ENCODE results near the gene BBIP1.

BBIP1 gene

GRCh38 chr10:110887560-110887959 lies 31.4 kb downstream of the BBIP1 start:
- no peaks in the 10 kb centered on the region for H3K27me3 ChIP-seq (replicated peaks in 2 of 5; ENCODE audit: control insufficient read depth in 4 of 5, insufficient read depth in 5 of 5, low read length in 4 of 5)
- no peak overlapping the region for H3K27ac ChIP-seq (ENCODE audit: insufficient read depth in 1 of 2, low read depth in 1 of 2, low read length in 2 of 2, poor library complexity in 1 of 2, severe bottlenecking in 2 of 2)
- H3K4me3 ChIP-seq (ENCODE audit: control insufficient read depth in 1 of 7, extremely low read depth in 1 of 7, insufficient read depth in 4 of 7, low read depth in 2 of 7, low read length in 6 of 7), result no peak overlapping the region
- WGBS (ENCODE audit: insufficient coverage), result no CpG with 5 or more reads among the region's 1 CpG
- peaks cover 19 to 82% (median 33%) of the 10 kb centered on the region in 4 experiments for H3K36me3 ChIP-seq (ENCODE audit: control insufficient read depth in 4 of 4, insufficient read depth in 4 of 4, low read length in 3 of 4)
- no peaks in the 10 kb centered on the region for H3K9me3 ChIP-seq (ENCODE audit: control extremely low read depth in 1 of 5, control insufficient read depth in 4 of 5, insufficient read depth in 2 of 5, low read depth in 1 of 5, low read length in 4 of 5)
- ChIA-PET POLR2A (interaction anchor here (1.2 kb wide), 1 partner anchor 15 kb away, joined by 3 read pairs; no protein-coding TSS in a partner anchor), CTCF (interaction anchor here (0.6 to 1.6 kb wide), 6 partner anchors 9 to 142 kb away, joined by 3 to 7 read pairs (median 4); no protein-coding TSS in a partner anchor)
- no peak for DNase-seq
- peaks cover 0 to 4% (median 1%) of the 10 kb centered on the region in 4 experiments for H3K4me1 ChIP-seq (ENCODE audit: control extremely low read depth in 1 of 4, control insufficient read depth in 4 of 4, insufficient read depth in 4 of 4, low read length in 3 of 4)

- Histone ChIP-seq H3K27ac (ENCODE audit: insufficient read depth in 1 of 2, low read depth in 1 of 2, low read length in 2 of 2, poor library complexity in 1 of 2, severe bottlenecking in 2 of 2) (no peak overlapping the region), H3K27me3 (replicated peaks in 2 of 5; ENCODE audit: control insufficient read depth in 4 of 5, insufficient read depth in 5 of 5, low read length in 4 of 5) (no peaks in the 10 kb centered on the region), H3K9me3 (ENCODE audit: control extremely low read depth in 1 of 5, control insufficient read depth in 4 of 5, insufficient read depth in 2 of 5, low read depth in 1 of 5, low read length in 4 of 5) (no peaks in the 10 kb centered on the region), H3K36me3 (ENCODE audit: control insufficient read depth in 4 of 4, insufficient read depth in 4 of 4, low read length in 3 of 4) (peaks cover 19 to 83% (median 35%) of the 10 kb centered on the region in 4 experiments), H3K4me1 (ENCODE audit: control extremely low read depth in 1 of 4, control insufficient read depth in 4 of 4, insufficient read depth in 4 of 4, low read length in 3 of 4) (peaks cover 0 to 4% (median 1%) of the 10 kb centered on the region in 4 experiments), H3K4me3 (ENCODE audit: control insufficient read depth in 1 of 7, extremely low read depth in 1 of 7, insufficient read depth in 4 of 7, low read depth in 2 of 7, low read length in 6 of 7) (no peak overlapping the region)
- CTCF ChIA-PET, result interaction anchor here (1.3 to 1.6 kb wide), 4 partner anchors 10 to 141 kb away, joined by 3 to 7 read pairs (median 4); no protein-coding TSS in a partner anchor
- WGBS (ENCODE audit: insufficient coverage), result 67% methylated on average over 3 of the region's 5 CpGs
- POLR2A ChIA-PET, result no interaction called here
- no peak for DNase-seq
Measured at GRCh38 chr10:110885932-110886674, 32.9 kb downstream of the BBIP1 start.

- no peak for DNase-seq
- H3K4me3 ChIP-seq (ENCODE audit: control insufficient read depth in 1 of 7, extremely low read depth in 1 of 7, insufficient read depth in 4 of 7, low read depth in 2 of 7, low read length in 6 of 7), result no peak overlapping the region
- no peaks in the 10 kb centered on the region for H3K9me3 ChIP-seq (ENCODE audit: control extremely low read depth in 1 of 5, control insufficient read depth in 4 of 5, insufficient read depth in 2 of 5, low read depth in 1 of 5, low read length in 4 of 5)
- peak overlapping the region in 1 of 2 experiments; percentile 13 for H3K27ac ChIP-seq (ENCODE audit: insufficient read depth in 1 of 2, low read depth in 1 of 2, low read length in 2 of 2, poor library complexity in 1 of 2, severe bottlenecking in 2 of 2)
- no peaks in the 10 kb centered on the region for H3K27me3 ChIP-seq (replicated peaks in 2 of 5; ENCODE audit: control insufficient read depth in 4 of 5, insufficient read depth in 5 of 5, low read length in 4 of 5)
- peaks cover 13 to 81% (median 31%) of the 10 kb centered on the region in 4 experiments for H3K36me3 ChIP-seq (ENCODE audit: control insufficient read depth in 4 of 4, insufficient read depth in 4 of 4, low read length in 3 of 4)
- POLR2A ChIA-PET, result no interaction called here
- peaks cover 0 to 4% (median 1%) of the 10 kb centered on the region in 4 experiments for H3K4me1 ChIP-seq (ENCODE audit: control extremely low read depth in 1 of 4, control insufficient read depth in 4 of 4, insufficient read depth in 4 of 4, low read length in 3 of 4)
- CTCF ChIA-PET, result interaction anchor here (1.2 to 1.4 kb wide), 3 partner anchors 10 to 138 kb away, joined by 3 to 5 read pairs (median 4); no protein-coding TSS in a partner anchor
- WGBS (ENCODE audit: insufficient coverage), result 92% methylated on average over 6 of the region's 10 CpGs
Measured at GRCh38 chr10:110883924-110884323, 35.1 kb downstream of the BBIP1 start.

GRCh38 chr10:110881905-110882304 lies 37.1 kb downstream of the BBIP1 start:
- Histone ChIP-seq H3K27ac (ENCODE audit: insufficient read depth in 1 of 2, low read depth in 1 of 2, low read length in 2 of 2, poor library complexity in 1 of 2, severe bottlenecking in 2 of 2) (peak overlapping the region in 1 of 2 experiments; percentile 37), H3K4me1 (ENCODE audit: control extremely low read depth in 1 of 4, control insufficient read depth in 4 of 4, insufficient read depth in 4 of 4, low read length in 3 of 4) (peaks cover 0 to 4% (median 1%) of the 10 kb centered on the region in 4 experiments), H3K4me3 (ENCODE audit: control insufficient read depth in 1 of 7, extremely low read depth in 1 of 7, insufficient read depth in 4 of 7, low read depth in 2 of 7, low read length in 6 of 7) (no peak overlapping the region), H3K9me3 (ENCODE audit: control extremely low read depth in 1 of 5, control insufficient read depth in 4 of 5, insufficient read depth in 2 of 5, low read depth in 1 of 5, low read length in 4 of 5) (no peaks in the 10 kb centered on the region), H3K27me3 (replicated peaks in 2 of 5; ENCODE audit: control insufficient read depth in 4 of 5, insufficient read depth in 5 of 5, low read length in 4 of 5) (no peaks in the 10 kb centered on the region), H3K36me3 (ENCODE audit: control insufficient read depth in 4 of 4, insufficient read depth in 4 of 4, low read length in 3 of 4) (peaks cover 16 to 81% (median 28%) of the 10 kb centered on the region in 4 experiments)
- CTCF ChIA-PET, result interaction anchor here (1.4 to 1.5 kb wide), 3 partner anchors 9 to 15 kb away, joined by 4 to 11 read pairs (median 5); no protein-coding TSS in a partner anchor
- 93% methylated on average over 2 of the region's 4 CpGs for whole genome bisulfite sequencing (ENCODE audit: insufficient coverage)
- POLR2A ChIA-PET, result interaction anchor here (2.0 kb wide), 1 partner anchor 10 kb away, joined by 7 read pairs; the partner anchor contains the start of gene PDCD4
- DNase-seq, result no peak

- 95% methylated on average over 8 of the region's 9 CpGs for WGBS (ENCODE audit: insufficient coverage)
- Histone ChIP-seq H3K27ac (ENCODE audit: insufficient read depth in 1 of 2, low read depth in 1 of 2, low read length in 2 of 2, poor library complexity in 1 of 2, severe bottlenecking in 2 of 2) (no peak overlapping the region), H3K36me3 (ENCODE audit: control insufficient read depth in 4 of 4, insufficient read depth in 4 of 4, low read length in 3 of 4) (peaks cover 16 to 76% (median 25%) of the 10 kb centered on the region in 4 experiments), H3K4me3 (ENCODE audit: control insufficient read depth in 1 of 7, extremely low read depth in 1 of 7, insufficient read depth in 4 of 7, low read depth in 2 of 7, low read length in 6 of 7) (no peak overlapping the region), H3K4me1 (ENCODE audit: control extremely low read depth in 1 of 4, control insufficient read depth in 4 of 4, insufficient read depth in 4 of 4, low read length in 3 of 4) (peaks cover 0 to 4% (median 1%) of the 10 kb centered on the region in 4 experiments), H3K9me3 (ENCODE audit: control extremely low read depth in 1 of 5, control insufficient read depth in 4 of 5, insufficient read depth in 2 of 5, low read depth in 1 of 5, low read length in 4 of 5) (no peaks in the 10 kb centered on the region), H3K27me3 (replicated peaks in 2 of 5; ENCODE audit: control insufficient read depth in 4 of 5, insufficient read depth in 5 of 5, low read length in 4 of 5) (no peaks in the 10 kb centered on the region)
- no peak for DNase-seq
- ChIA-PET CTCF (no interaction called here), POLR2A (interaction anchor here (2.0 kb wide), 1 partner anchor 10 kb away, joined by 7 read pairs; the partner anchor contains the start of gene PDCD4)
Measured at GRCh38 chr10:110881247-110881646, 37.7 kb downstream of the BBIP1 start.

- 97% methylated on average over 3 of the region's 3 CpGs for WGBS (ENCODE audit: insufficient coverage)
- POLR2A ChIA-PET, result interaction anchor here (2.0 kb wide), 1 partner anchor 8 kb away, joined by 7 read pairs; the partner anchor contains the start of gene PDCD4
- H3K36me3 ChIP-seq (ENCODE audit: control insufficient read depth in 4 of 4, insufficient read depth in 4 of 4, low read length in 3 of 4), result peaks cover 16 to 72% (median 23%) of the 10 kb centered on the region in 4 experiments
Measured at GRCh38 chr10:110880012-110880411, 39.0 kb downstream of the BBIP1 start.

More at GRCh38 chr10:110880012-110880411, 39.0 kb downstream of the BBIP1 start:
- no peak for DNase-seq
- Histone ChIP-seq H3K4me3 (ENCODE audit: control insufficient read depth in 1 of 7, extremely low read depth in 1 of 7, insufficient read depth in 4 of 7, low read depth in 2 of 7, low read length in 6 of 7) (no peak overlapping the region), H3K27me3 (replicated peaks in 2 of 5; ENCODE audit: control insufficient read depth in 4 of 5, insufficient read depth in 5 of 5, low read length in 4 of 5) (no peaks in the 10 kb centered on the region), H3K4me1 (ENCODE audit: control extremely low read depth in 1 of 4, control insufficient read depth in 4 of 4, insufficient read depth in 4 of 4, low read length in 3 of 4) (peaks cover 1 to 11% (median 3%) of the 10 kb centered on the region in 4 experiments), H3K9me3 (ENCODE audit: control extremely low read depth in 1 of 5, control insufficient read depth in 4 of 5, insufficient read depth in 2 of 5, low read depth in 1 of 5, low read length in 4 of 5) (no peaks in the 10 kb centered on the region), H3K27ac (ENCODE audit: insufficient read depth in 1 of 2, low read depth in 1 of 2, low read length in 2 of 2, poor library complexity in 1 of 2, severe bottlenecking in 2 of 2) (no peak overlapping the region)
- CTCF ChIA-PET, result interaction anchor here (1.0 to 2.3 kb wide), 6 partner anchors 14 to 299 kb away, joined by 3 to 6 read pairs (median 4); no protein-coding TSS in a partner anchor

All from common myeloid progenitor, CD34-positive (primary cell).